PFSK-1 (cell line): ENCODE data around the gene GTF3C4.

Source experiments
- SIN3A ChIP-seq: IDR thresholded peaks from 2 replicates; pipeline ENCODE4 v1.6.1; 2012; ENCODE audit warnings: mild to moderate bottlenecking, low read length, moderate library complexity, borderline replicate concordance; ENCODE audit not compliant: insufficient read depth
- TAF1 ChIP-seq: IDR thresholded peaks from 2 replicates; pipeline ENCODE4 v1.6.1; 2012; ENCODE audit warnings: low read length, control low read depth, borderline replicate concordance; ENCODE audit not compliant: insufficient read depth
- TF ChIP-seq, protein P1 (sequence below), 2 experiments: IDR thresholded peaks; 2 replicates each; pipeline versions ENCODE4 v1.6.1 to v1.8.0; 2011 to 2012; ENCODE audit warnings: low read depth in 2 of 2, low read length in 2 of 2, control low read depth in 1 of 2, inconsistent platforms in 1 of 2, mild to moderate bottlenecking in 1 of 2, moderate library complexity in 1 of 2; ENCODE audit not compliant: insufficient read depth in 1 of 2

DNA sequence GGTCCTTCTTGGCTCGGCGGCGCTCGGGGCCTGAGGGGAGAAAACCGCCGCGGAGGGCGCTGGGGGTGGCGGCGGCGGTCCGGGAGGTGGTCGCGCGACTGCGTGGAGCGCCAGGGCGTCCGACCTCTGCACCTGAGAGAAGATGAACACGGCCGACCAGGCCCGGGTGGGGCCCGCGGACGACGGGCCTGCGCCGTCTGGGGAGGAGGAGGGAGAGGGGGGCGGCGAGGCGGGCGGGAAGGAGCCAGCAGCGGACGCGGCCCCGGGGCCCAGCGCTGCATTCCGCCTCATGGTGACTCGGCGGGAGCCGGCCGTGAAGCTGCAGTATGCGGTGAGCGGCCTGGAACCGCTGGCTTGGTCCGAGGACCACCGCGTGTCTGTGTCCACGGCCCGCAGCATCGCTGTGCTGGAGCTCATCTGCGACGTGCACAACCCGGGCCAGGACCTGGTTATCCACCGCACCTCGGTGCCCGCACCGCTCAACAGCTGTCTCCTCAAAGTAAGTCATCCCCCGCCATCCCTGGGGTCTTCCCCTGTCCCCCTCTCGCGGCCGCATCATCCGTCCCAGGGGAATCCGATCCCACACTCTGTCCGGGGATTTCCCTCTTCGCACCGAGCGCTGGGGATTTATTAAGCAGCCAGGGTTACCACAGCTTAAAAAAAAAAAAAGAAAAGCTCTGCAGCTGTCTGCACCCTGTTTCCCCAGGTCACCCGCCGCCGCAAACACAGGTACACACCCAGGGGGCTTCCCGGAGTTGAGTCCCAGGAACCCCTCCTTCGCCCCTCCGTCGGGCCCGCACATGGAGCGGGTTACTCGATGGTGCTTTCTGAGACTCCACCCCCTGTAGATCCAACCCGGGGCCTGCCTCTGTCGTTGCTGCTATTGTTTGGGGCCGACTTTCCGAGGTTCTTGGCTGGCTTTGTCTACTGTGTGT is at the start of gene GTF3C4:
- TF ChIP-seq SIN3A (no peak), TAF1 (no peak)
- TF ChIP-seq, protein P1, sequence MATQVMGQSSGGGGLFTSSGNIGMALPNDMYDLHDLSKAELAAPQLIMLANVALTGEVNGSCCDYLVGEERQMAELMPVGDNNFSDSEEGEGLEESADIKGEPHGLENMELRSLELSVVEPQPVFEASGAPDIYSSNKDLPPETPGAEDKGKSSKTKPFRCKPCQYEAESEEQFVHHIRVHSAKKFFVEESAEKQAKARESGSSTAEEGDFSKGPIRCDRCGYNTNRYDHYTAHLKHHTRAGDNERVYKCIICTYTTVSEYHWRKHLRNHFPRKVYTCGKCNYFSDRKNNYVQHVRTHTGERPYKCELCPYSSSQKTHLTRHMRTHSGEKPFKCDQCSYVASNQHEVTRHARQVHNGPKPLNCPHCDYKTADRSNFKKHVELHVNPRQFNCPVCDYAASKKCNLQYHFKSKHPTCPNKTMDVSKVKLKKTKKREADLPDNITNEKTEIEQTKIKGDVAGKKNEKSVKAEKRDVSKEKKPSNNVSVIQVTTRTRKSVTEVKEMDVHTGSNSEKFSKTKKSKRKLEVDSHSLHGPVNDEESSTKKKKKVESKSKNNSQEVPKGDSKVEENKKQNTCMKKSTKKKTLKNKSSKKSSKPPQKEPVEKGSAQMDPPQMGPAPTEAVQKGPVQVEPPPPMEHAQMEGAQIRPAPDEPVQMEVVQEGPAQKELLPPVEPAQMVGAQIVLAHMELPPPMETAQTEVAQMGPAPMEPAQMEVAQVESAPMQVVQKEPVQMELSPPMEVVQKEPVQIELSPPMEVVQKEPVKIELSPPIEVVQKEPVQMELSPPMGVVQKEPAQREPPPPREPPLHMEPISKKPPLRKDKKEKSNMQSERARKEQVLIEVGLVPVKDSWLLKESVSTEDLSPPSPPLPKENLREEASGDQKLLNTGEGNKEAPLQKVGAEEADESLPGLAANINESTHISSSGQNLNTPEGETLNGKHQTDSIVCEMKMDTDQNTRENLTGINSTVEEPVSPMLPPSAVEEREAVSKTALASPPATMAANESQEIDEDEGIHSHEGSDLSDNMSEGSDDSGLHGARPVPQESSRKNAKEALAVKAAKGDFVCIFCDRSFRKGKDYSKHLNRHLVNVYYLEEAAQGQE (IDR thresholded peaks at IDR 0.05; ENCODE audit: insufficient read depth in 1 of 2, low read depth in 2 of 2, low read length in 2 of 2), result no peak
